ENCODE data around the gene PPP1R7.

PPP1R7 gene

DNA sequence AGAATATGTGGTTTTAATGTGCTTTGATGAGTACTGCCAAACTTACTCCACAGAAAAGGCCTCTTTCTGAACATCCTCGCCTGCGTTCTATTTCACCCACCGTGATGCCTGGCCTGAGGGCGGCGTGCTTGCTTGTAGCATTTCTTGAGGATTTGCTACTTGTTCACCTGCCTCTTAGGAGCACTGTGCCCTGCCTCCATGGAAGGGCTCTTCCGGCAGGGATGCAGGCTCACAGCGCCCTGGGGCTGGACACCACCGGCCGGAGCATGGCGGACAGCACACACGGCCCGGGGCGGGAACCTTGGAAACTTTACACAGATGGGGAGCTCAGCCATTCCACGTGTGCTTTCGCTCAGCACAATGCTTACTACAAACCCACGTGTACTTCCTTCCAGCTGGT, 75.3 kb downstream of the PPP1R7 start (continued):
- no peak for TF ChIP-seq ZNF37A (tag by site-specific recombination; IDR thresholded peaks at IDR 0.05)
- TF ChIP-seq ZNF514 (tag by site-specific recombination; IDR thresholded peaks at IDR 0.05) = no peak
- TF ChIP-seq ZNF600 (tag by site-specific recombination; IDR thresholded peaks at IDR 0.05) = no peak
- no peak for TF ChIP-seq SP3 (tag by site-specific recombination; IDR thresholded peaks at IDR 0.05)
- TF ChIP-seq ZNF366 (tag by site-specific recombination; conservative IDR thresholded peaks at IDR 0.05) = no peak

- Histone ChIP-seq H3K4me3 (ENCODE audit: low read depth, low read length) (no peak overlapping the region), H3K9me3 (ENCODE audit: control insufficient read depth, insufficient read depth, low read depth, low read length) (no peaks in the 10 kb centered on the region), H3K4me1 (ENCODE audit: control insufficient read depth, insufficient read depth, low read length) (no peaks in the 10 kb centered on the region), H3K36me3 (ENCODE audit: control insufficient read depth in 2 of 2, insufficient read depth in 1 of 2, low read length in 2 of 2) (peaks cover 8 to 58% of the 10 kb centered on the region in 2 experiments; a peak in 2 of 3 replicates), H3K27ac (ENCODE audit: extremely low read depth, low read depth, low read length) (no peak overlapping the region)
- TF ChIP-seq KLF8 (tag by site-specific recombination; IDR thresholded peaks at IDR 0.05) (no peak), ZNF785 (tag by site-specific recombination; IDR thresholded peaks at IDR 0.05) (no peak), ZNF292 (tag by site-specific recombination; IDR thresholded peaks at IDR 0.05; ENCODE audit: borderline replicate concordance, low read depth) (no peak), ZNF585B (tag by site-specific recombination; IDR thresholded peaks at IDR 0.05) (no peak), ZEB2 (tag by site-specific recombination; IDR thresholded peaks at IDR 0.05) (no peak), ZNF133 (tag by site-specific recombination; IDR thresholded peaks at IDR 0.05) (no peak), ZNF202 (tag by site-specific recombination; IDR thresholded peaks at IDR 0.05; ENCODE audit: borderline replicate concordance) (no peak), ZNF654 (tag by site-specific recombination; IDR thresholded peaks at IDR 0.05; ENCODE audit: low read depth) (no peak), ZBTB20 (tag by site-specific recombination; IDR thresholded peaks at IDR 0.05) (no peak), ZSCAN23 (tag by site-specific recombination; IDR thresholded peaks at IDR 0.05) (no peak), BCL6B (tag by site-specific recombination; IDR thresholded peaks at IDR 0.05) (no peak), FEZF1 (tag by site-specific recombination; IDR thresholded peaks at IDR 0.05) (no peak), ZNF146 (tag by site-specific recombination; IDR thresholded peaks at IDR 0.05) (no peak)
- TF ChIP-seq, protein P1, sequence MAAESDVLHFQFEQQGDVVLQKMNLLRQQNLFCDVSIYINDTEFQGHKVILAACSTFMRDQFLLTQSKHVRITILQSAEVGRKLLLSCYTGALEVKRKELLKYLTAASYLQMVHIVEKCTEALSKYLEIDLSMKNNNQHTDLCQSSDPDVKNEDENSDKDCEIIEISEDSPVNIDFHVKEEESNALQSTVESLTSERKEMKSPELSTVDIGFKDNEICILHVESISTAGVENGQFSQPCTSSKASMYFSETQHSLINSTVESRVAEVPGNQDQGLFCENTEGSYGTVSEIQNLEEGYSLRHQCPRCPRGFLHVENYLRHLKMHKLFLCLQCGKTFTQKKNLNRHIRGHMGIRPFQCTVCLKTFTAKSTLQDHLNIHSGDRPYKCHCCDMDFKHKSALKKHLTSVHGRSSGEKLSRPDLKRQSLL (tag by site-specific recombination; IDR thresholded peaks at IDR 0.05) = no peak
- CTCF ChIA-PET = no interaction called here
- POLR2A ChIA-PET = no interaction called here
Measured at GRCh38 chr2:241225983-241226382, 75.7 kb downstream of the PPP1R7 start.

DNA sequence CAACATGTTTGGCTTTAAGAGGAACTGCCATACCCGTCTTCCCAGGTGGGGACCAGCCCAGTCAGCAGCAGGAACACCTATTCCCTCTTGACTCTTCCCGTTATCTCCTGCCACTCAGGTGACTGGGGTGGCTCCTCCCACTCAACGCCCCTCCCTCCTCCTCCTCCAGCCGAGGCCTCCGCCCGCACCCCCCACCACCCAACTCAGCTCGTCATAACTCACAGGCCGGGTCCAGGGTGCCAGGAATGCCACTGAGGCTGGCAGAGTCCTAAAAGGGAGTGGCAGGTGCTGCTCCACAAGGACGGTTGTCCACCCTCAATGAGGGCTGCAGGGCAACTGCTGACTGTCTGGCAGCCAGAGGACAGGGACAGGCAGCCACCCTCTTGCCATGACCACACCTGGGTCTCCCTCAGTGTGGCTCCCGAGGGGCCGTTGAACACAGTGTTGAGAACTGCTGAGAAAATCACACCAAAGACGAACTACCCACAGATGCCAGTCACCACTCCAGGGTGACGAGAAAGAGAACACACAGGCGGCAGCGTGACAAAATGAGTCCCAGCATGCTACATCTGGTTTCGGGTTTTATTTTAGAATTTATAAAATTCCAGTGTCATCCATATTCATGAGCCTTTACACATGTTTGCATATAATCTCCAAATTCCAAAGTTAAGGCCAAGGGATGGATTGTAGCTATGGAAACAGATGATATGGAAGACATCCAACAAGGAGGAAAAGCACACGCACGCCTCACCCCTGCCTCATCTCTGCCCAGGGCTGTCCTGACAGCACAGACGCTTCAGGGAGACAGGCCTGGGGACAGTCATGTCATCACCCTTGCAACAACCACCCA, 76.7 kb downstream of the PPP1R7 start:
- H3K27ac ChIP-seq (ENCODE audit: extremely low read depth, low read depth, low read length) = no peak overlapping the region
- H3K36me3 ChIP-seq (ENCODE audit: control insufficient read depth in 2 of 2, insufficient read depth in 1 of 2, low read length in 2 of 2) = peaks cover 11 to 68% of the 10 kb centered on the region in 2 experiments; a peak in 2 of 3 replicates
- CTCF ChIA-PET = no interaction called here
- H3K9me3 ChIP-seq (ENCODE audit: control insufficient read depth, insufficient read depth, low read depth, low read length) = no peaks in the 10 kb centered on the region
- TF ChIP-seq ZNF488 (tag by site-specific recombination; IDR thresholded peaks at IDR 0.05) = no peak
- TF ChIP-seq ZNF843 (tag by site-specific recombination; IDR thresholded peaks at IDR 0.05) = no peak
- TF ChIP-seq, protein P2, sequence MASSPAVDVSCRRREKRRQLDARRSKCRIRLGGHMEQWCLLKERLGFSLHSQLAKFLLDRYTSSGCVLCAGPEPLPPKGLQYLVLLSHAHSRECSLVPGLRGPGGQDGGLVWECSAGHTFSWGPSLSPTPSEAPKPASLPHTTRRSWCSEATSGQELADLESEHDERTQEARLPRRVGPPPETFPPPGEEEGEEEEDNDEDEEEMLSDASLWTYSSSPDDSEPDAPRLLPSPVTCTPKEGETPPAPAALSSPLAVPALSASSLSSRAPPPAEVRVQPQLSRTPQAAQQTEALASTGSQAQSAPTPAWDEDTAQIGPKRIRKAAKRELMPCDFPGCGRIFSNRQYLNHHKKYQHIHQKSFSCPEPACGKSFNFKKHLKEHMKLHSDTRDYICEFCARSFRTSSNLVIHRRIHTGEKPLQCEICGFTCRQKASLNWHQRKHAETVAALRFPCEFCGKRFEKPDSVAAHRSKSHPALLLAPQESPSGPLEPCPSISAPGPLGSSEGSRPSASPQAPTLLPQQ (tag by site-specific recombination; IDR thresholded peaks at IDR 0.05) = no peak
- no peak for TF ChIP-seq ZNF10 (tag by site-specific recombination; IDR thresholded peaks at IDR 0.05)
- TF ChIP-seq BCL11B (tag by site-specific recombination; IDR thresholded peaks at IDR 0.05; ENCODE audit: low read depth) = no peak
- TF ChIP-seq ZXDB (tag by site-specific recombination; IDR thresholded peaks at IDR 0.05) = no peak
- TF ChIP-seq ZNF423 (tag by site-specific recombination; IDR thresholded peaks at IDR 0.05) = no peak
- TF ChIP-seq ZFP3 (tag by site-specific recombination; IDR thresholded peaks at IDR 0.05; ENCODE audit: low read depth) = no peak
- TF ChIP-seq ZNF416 (tag by site-specific recombination; IDR thresholded peaks at IDR 0.05) = no peak
- no peak for TF ChIP-seq IKZF3 (tag by site-specific recombination; IDR thresholded peaks at IDR 0.05)
- TF ChIP-seq OVOL3 (tag by site-specific recombination; IDR thresholded peaks at IDR 0.05) = no peak
- no peak for TF ChIP-seq ZNF514 (tag by site-specific recombination; IDR thresholded peaks at IDR 0.05)
- no peak for TF ChIP-seq ZNF132 (tag by site-specific recombination; IDR thresholded peaks at IDR 0.05; ENCODE audit: borderline replicate concordance)
- no peaks in the 10 kb centered on the region for H3K4me1 ChIP-seq (ENCODE audit: control insufficient read depth, insufficient read depth, low read length)
- no peak overlapping the region for H3K4me3 ChIP-seq (ENCODE audit: low read depth, low read length)
- POLR2A ChIA-PET = interaction anchor here (1.0 kb wide), 1 partner anchor 8 kb away, joined by 3 read pairs; no protein-coding TSS in a partner anchor
